ENCODE measurements around the gene VWC2. TPM values are rescaled to one million over a fixed set of nuclear protein-coding genes. Genes with fewer than 3 reads are reported as not detected.

Gene VWC2
- total RNA-seq, 1 donor from 2014 or later = 7.9 TPM

- Histone ChIP-seq H3K36me3 (peaks cover 10% of the 10 kb centered on the region), H3K4me1 (peaks cover 17% of the 10 kb centered on the region), H3K4me3 (no peak overlapping the region), H3K27me3 (ENCODE audit: low read depth) (no peaks in the 10 kb centered on the region), H3K9me3 (replicated peaks) (no peaks in the 10 kb centered on the region), H3K27ac (replicated peaks) (peak overlapping the region; percentile 54)
- DNase-seq = no peak
- no peak for TF ChIP-seq CTCF (IDR thresholded peaks at IDR 0.05; ENCODE audit: borderline replicate concordance)
- intact Hi-C loops (cut with micrococcal nuclease) = no loop called here
Measured at GRCh38 chr7:49803812-49804211, 30.4 kb downstream of the VWC2 start.

- no peak for TF ChIP-seq CTCF (IDR thresholded peaks at IDR 0.05; ENCODE audit: borderline replicate concordance)
- no peak overlapping the region for H3K4me3 ChIP-seq
- peaks cover 10% of the 10 kb centered on the region for H3K36me3 ChIP-seq
- H3K27ac ChIP-seq (replicated peaks) = no peak overlapping the region
- H3K4me1 ChIP-seq = peaks cover 13% of the 10 kb centered on the region
- no peak for DNase-seq
- no peaks in the 10 kb centered on the region for H3K27me3 ChIP-seq (ENCODE audit: low read depth)
- intact Hi-C loops (cut with micrococcal nuclease) = no loop called here
- no peaks in the 10 kb centered on the region for H3K9me3 ChIP-seq (replicated peaks)
Measured at GRCh38 chr7:49805371-49806007, 32.1 kb downstream of the VWC2 start.

GRCh38 chr7:49812534-49812933 is 39.1 kb downstream of the VWC2 start:
- TF ChIP-seq CTCF (IDR thresholded peaks at IDR 0.05; ENCODE audit: borderline replicate concordance) = no peak
- H3K36me3 ChIP-seq = no peaks in the 10 kb centered on the region
- DNase-seq = no peak
- H3K9me3 ChIP-seq (replicated peaks) = no peaks in the 10 kb centered on the region
- no peaks in the 10 kb centered on the region for H3K27me3 ChIP-seq (ENCODE audit: low read depth)
- intact Hi-C loops (cut with micrococcal nuclease) = no loop called here
- H3K4me3 ChIP-seq = no peak overlapping the region
- peaks cover 32% of the 10 kb centered on the region for H3K4me1 ChIP-seq
- H3K27ac ChIP-seq (replicated peaks) = no peak overlapping the region

- TF ChIP-seq CTCF (IDR thresholded peaks at IDR 0.05; ENCODE audit: borderline replicate concordance) = no peak
- H3K27ac ChIP-seq (replicated peaks) = no peak overlapping the region
- no peak overlapping the region for H3K4me3 ChIP-seq
- peaks cover 35% of the 10 kb centered on the region for H3K4me1 ChIP-seq
- intact Hi-C loops (cut with micrococcal nuclease) = no loop called here
- no peaks in the 10 kb centered on the region for H3K36me3 ChIP-seq
- no peaks in the 10 kb centered on the region for H3K9me3 ChIP-seq (replicated peaks)
- no peak for DNase-seq
- H3K27me3 ChIP-seq (ENCODE audit: low read depth) = no peaks in the 10 kb centered on the region
Measured at GRCh38 chr7:49817279-49817678, 43.8 kb downstream of the VWC2 start.

GRCh38 chr7:49821181-49821580 is 47.7 kb downstream of the VWC2 start:
- H3K9me3 ChIP-seq (replicated peaks) = peaks cover 8% of the 10 kb centered on the region
- TF ChIP-seq CTCF (IDR thresholded peaks at IDR 0.05; ENCODE audit: borderline replicate concordance) = no peak
- no peak overlapping the region for H3K27ac ChIP-seq (replicated peaks)
- H3K4me3 ChIP-seq = no peak overlapping the region
- peaks cover 28% of the 10 kb centered on the region for H3K4me1 ChIP-seq
- no peaks in the 10 kb centered on the region for H3K36me3 ChIP-seq
- DNase-seq = no peak
- no peaks in the 10 kb centered on the region for H3K27me3 ChIP-seq (ENCODE audit: low read depth)
- intact Hi-C loops (cut with micrococcal nuclease) = no loop called here
